Smooth muscle cell of trachea (primary cell): Measurements from ENCODE around the gene HLA-DQA1. TPM values are rescaled to one million over a fixed set of nuclear protein-coding genes. Genes with fewer than 3 reads are reported as not detected.

ENCODE experiments used
- total RNA-seq: library from RNA; depleted of rRNA; stranded (reverse); fragments of >200 nt; gene quantifications from 2 replicates; pipeline ENCODE4 v1.2.1, GENCODE V29; 2014

The HLA-DQA1 gene
- not detected in 2 replicates for total RNA-seq

DNA sequence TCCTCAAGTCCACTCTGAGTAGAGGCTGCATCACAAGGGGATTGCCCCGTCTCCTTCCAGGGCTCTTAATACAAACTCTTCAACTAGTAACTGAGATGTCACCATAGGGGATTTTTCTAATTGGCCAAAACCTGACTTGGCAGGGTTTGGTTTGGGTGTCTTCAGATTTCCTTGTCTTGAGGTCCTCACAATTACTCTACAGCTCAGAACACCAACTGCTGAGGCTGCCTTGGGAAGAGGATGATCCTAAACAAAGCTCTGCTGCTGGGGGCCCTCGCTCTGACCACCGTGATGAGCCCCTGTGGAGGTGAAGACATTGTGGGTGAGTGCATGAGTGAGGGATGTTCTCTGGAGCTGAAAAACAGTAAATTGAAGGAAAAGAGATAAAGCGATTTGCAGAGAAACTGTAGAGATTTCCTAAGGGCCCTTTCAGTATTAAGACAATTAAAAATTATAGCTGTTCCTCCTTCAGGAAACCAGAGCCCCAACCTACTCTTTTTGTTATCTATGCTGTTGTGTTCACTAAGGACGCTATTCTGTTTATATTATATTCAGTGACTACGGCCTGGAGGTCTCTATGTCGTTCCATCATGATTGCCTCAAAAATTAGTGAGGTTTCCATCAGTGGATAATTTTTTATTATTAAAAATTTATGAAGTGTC, at the start of gene HLA-DQA1:
Gene HLA-DQA1 (plus strand): TSS at position 188 of the 662 bp plus-strand sequence. CDS start 53 bp downstream, at position 241.

DNA sequence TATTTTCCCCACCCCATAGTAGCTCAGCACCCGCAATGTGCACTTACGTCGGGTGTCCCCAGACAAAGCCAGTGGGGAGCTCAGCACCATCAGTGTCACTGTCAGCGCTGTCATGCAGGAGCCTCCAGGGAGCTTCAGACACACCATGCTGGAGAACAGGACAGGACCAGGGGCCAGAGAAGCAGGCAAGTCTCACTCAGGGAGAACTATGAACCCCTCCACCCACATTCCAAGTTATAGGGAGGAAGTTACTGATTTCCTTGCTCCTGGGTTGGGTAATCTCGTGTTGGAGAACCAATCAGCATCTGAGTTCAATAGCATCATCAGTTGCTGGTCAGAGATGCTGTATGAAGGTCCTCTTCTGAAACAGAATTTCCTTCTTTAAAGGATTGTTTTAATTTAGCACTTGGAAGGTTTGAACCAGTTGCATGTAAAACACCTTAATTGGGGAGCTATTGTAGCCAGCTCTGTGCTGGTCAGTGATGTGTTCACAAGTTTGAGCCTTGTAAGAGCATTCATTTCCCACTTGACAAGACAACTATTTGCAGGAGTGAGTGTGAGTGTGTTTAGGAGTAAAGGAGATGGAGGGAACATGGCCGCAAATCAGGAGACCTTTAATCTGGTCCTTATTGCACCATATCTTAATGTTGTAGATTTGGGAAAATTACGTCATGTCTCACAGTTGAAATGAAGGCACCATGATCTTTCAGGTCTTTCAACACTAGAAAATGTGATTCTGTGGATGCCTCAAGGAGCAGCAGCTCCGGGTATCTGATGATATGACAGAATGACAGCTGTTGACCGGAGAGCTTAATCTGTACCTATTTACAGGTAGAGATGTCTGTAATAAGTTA, 47.4 kb upstream of the HLA-DQA1 start, which contains the start of gene HLA-DRB1:
Gene HLA-DRB1 (minus strand): TSS at position 253 of the 854 bp plus-strand sequence. CDS start 106 bp downstream, at position 147.

DNA sequence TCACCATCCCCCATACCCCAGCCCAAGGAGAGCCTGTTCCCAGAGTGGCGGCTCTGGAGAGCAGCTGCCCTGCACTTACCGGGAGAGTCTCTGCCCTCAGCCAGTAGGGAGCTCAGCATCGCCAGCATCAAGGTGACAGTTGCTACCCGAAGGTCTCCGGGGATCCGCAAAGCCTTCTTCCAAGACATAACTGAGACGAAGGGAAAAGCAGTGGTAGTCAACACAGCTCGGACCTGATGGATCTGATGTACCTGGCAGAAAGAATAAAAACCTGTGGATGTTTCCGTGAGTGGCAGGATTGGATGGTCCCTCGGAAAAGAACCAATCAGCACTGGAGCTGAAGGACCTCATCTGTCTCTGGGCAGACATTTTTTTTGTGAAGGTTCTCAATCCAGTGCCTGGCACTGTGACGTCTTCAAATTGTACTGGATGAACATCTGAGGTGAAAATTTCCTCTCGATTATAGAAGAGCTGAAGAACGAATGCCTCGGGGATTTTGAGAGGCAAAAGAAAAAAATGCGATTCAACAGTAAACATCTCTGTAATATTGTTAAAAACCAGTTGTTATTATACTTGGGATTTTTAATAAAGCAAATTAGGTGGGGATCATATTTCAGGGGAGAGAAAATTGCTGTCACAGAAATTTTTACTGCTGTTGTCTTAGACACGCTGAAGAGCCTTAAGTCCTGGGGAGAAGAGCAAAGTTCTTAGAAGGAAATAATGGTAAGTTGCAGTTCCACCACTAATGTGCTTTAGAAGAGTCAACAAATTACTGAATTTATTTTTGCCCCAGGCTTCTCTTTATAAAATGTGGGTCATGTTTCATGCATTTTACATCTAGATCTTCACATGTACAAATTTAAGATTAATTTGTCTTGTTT, 29.5 kb downstream of the HLA-DQA1 start, which contains the start of gene HLA-DQB1:
Gene HLA-DQB1 (minus strand): TSS at position 238 of the 881 bp plus-strand sequence. CDS start 50 bp downstream, at position 188.

Other genes starting within 250 kb of the HLA-DQA1 start
- gene BTNL2, start 230.2 kb upstream of the HLA-DQA1 start, total RNA-seq, result not detected in 2 replicates
- 0.15 and 0.17 TPM in 2 replicates for gene HLA-DRA, start 197.5 kb upstream of the HLA-DQA1 start, total RNA-seq
- 0.15 TPM in 1 of 2 replicates, not detected in the other for gene HLA-DRB5, start 107.1 kb upstream of the HLA-DQA1 start, total RNA-seq
- gene HLA-DRB1, start 47.6 kb upstream of the HLA-DQA1 start, total RNA-seq, result 0.17 TPM in 1 of 2 replicates, not detected in the other
- gene HLA-DQB1, start 29.3 kb downstream of the HLA-DQA1 start, total RNA-seq, result not detected in 2 replicates
- not detected in 2 replicates for gene HLA-DQA2, start 104.0 kb downstream of the HLA-DQA1 start, total RNA-seq
- gene HLA-DQB2, start 126.1 kb downstream of the HLA-DQA1 start, total RNA-seq, result not detected in 2 replicates
- gene HLA-DOB, start 179.6 kb downstream of the HLA-DQA1 start, total RNA-seq, result 0.29 TPM in 1 of 2 replicates, not detected in the other
- 24.3 and 29.1 TPM in 2 replicates for gene TAP2, start 201.3 kb downstream of the HLA-DQA1 start, total RNA-seq
- gene PSMB8, start 206.6 kb downstream of the HLA-DQA1 start, total RNA-seq, result 54.6 and 59.8 TPM in 2 replicates
- 40.3 and 73.8 TPM in 2 replicates for gene TAP1, start 216.3 kb downstream of the HLA-DQA1 start, total RNA-seq
- 37.2 and 42.3 TPM in 2 replicates for gene PSMB9, start 216.8 kb downstream of the HLA-DQA1 start, total RNA-seq